ENCODE data around the gene DLG1.

DNA sequence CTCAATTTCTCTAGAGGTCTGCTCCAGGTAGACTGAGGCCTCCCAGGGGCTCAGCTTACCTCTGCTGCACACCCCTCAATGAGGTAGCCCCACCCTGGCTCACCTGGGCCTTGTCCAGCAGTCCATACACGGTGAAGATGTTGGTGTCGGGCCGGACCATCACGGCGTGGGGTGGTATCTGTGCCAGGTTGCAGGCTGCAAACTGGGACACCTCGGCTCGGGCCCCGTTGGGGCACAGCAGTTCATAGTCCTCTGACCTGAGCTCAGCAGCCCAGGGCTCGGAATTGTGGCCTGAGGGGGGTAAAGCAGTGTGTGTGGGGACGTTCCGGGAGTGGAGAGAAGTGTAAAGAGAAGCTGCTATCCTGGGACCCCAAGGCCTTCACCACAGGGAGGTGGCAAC, 292.0 kb downstream of the DLG1 start:
- no peak for TF ChIP-seq POLR2A (IDR thresholded peaks at IDR 0.05)
- no peak for TF ChIP-seq CTCF (IDR thresholded peaks at IDR 0.05)
